ENCODE data around the gene CBY1. TPM values are rescaled to one million over a fixed set of nuclear protein-coding genes. Genes with fewer than 3 reads are reported as not detected.

CBY1 gene
- total RNA-seq, 6 donors from 2014 or later, result 15.8 to 30.3 (median 23.5) TPM

GRCh38 chr22:38707984-38708383 lies 51.5 kb downstream of the CBY1 start:
- Histone ChIP-seq H3K27ac (peak overlapping the region in 2 of 4 donors; percentile 97 to 98), H3K36me3 (peaks cover 0 to 16% (median 6%) of the 10 kb centered on the region in 4 donors), H3K4me3 (no peak overlapping the region), H3K9me3 (no peaks in the 10 kb centered on the region), H3K27me3 (no peaks in the 10 kb centered on the region), H3K4me1 (peaks cover 35 to 51% (median 41%) of the 10 kb centered on the region in 4 donors)
- WGBS, 2 donors, result 86 to 88% methylated on average over 3 of the region's 3 CpGs
- ATAC-seq (ENCODE audit: low FRiP score in 2 of 2), result no peak
- TF ChIP-seq EP300 (IDR thresholded peaks at IDR 0.05), result no peak
- no peak for TF ChIP-seq CTCF (IDR thresholded peaks at IDR 0.05)
- DNase-seq, result no peak

DNA sequence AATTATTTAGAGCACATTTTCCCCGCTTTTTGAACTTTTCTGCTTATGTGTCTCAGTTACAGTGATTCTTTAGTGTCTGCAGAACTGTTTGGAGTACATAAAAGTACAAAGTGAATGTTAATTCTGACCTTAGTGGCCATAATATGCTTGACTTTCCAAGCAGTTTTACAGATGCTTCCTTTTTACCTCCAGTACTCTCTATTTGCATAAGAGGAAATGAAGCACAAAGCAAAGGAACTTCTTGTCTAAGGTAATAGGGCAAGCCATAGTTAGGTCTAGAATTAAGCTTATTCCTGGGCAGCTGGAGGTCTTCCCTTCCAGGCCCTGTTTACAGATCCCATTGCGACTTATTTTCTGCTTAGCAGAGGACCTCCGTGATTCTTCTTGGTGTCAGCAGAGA lies 52.9 kb downstream of the CBY1 start:
- Histone ChIP-seq H3K36me3 (peaks cover 0 to 16% (median 6%) of the 10 kb centered on the region in 4 donors), H3K27me3 (no peaks in the 10 kb centered on the region), H3K27ac (no peak overlapping the region), H3K4me1 (peaks cover 49 to 64% (median 52%) of the 10 kb centered on the region in 4 donors), H3K4me3 (no peak overlapping the region), H3K9me3 (no peaks in the 10 kb centered on the region)
- ATAC-seq (ENCODE audit: low FRiP score in 2 of 2) (no peak), DNase-seq (no peak)
- 81 to 93% methylated on average over 3 of the region's 3 CpGs for WGBS, 2 donors
- TF ChIP-seq POLR2A (IDR thresholded peaks at IDR 0.05) (no peak), POLR2AphosphoS5 (IDR thresholded peaks at IDR 0.05) (no peak), EP300 (IDR thresholded peaks at IDR 0.05) (no peak), CTCF (IDR thresholded peaks at IDR 0.05) (no peak)

GRCh38 chr22:38710351-38710750 lies 53.9 kb downstream of the CBY1 start:
- H3K27ac ChIP-seq, result no peak overlapping the region
- no peak for TF ChIP-seq POLR2AphosphoS5 (IDR thresholded peaks at IDR 0.05)
- TF ChIP-seq EP300 (IDR thresholded peaks at IDR 0.05), result no peak
- no peak for TF ChIP-seq POLR2A (IDR thresholded peaks at IDR 0.05)
- TF ChIP-seq CTCF (IDR thresholded peaks at IDR 0.05), result no peak
- whole genome bisulfite sequencing, 2 donors, result 90 to 93% methylated on average over 3 of the region's 3 CpGs
- no peak for ATAC-seq (ENCODE audit: low FRiP score in 2 of 2)
- no peaks in the 10 kb centered on the region for H3K9me3 ChIP-seq
- H3K36me3 ChIP-seq, result peaks cover 0 to 19% (median 6%) of the 10 kb centered on the region in 4 donors
- H3K27me3 ChIP-seq, result no peaks in the 10 kb centered on the region
- peaks cover 52 to 68% (median 56%) of the 10 kb centered on the region in 4 donors for H3K4me1 ChIP-seq
- DNase-seq, result no peak
- H3K4me3 ChIP-seq, result no peak overlapping the region

GRCh38 chr22:38710866-38711265 lies 54.4 kb downstream of the CBY1 start:
- WGBS, 2 donors, result 73 to 83% methylated on average over 3 of the region's 3 CpGs
- Histone ChIP-seq H3K27ac (no peak overlapping the region), H3K27me3 (no peaks in the 10 kb centered on the region), H3K4me3 (no peak overlapping the region), H3K36me3 (peaks cover 0 to 24% (median 10%) of the 10 kb centered on the region in 4 donors), H3K9me3 (no peaks in the 10 kb centered on the region), H3K4me1 (peaks cover 54 to 73% (median 57%) of the 10 kb centered on the region in 4 donors)
- TF ChIP-seq EP300 (IDR thresholded peaks at IDR 0.05) (no peak), POLR2A (IDR thresholded peaks at IDR 0.05) (no peak), CTCF (IDR thresholded peaks at IDR 0.05) (no peak), POLR2AphosphoS5 (IDR thresholded peaks at IDR 0.05) (no peak)
- ATAC-seq (ENCODE audit: low FRiP score in 2 of 2) (no peak), DNase-seq (no peak)

DNA sequence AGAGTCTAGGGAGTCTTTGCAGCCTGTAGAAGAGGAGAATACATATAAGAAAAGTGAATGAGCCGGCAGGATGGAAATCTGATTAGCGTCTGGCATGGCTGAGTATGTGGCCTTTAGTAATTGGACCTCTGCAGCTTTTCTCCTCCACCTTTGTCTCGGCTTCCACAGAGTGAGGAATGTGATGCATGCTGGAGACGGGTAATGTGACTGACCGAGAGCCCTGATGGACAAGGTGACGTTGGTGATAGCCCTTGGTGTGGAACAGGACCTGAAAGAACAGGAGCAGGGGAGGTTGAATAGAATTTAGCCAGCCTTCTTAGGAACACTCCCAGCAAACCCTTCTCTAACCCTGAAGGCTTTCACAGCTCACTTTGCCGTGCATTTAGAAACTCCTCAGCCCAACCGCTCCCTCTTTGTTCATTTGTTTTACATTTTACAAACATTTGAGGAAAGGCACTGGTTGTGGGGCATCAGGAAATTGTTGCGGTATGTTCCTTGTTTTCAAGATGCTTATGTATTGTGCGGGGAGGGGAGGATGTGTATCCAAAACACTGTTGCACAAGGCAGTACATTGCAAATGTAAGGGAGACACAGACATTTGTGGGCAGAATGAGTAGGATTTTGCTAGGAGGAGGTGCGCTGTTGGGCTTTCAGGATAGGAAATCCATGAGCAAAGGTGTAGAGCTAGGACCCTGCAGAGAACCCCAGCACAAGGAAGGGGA lies 56.2 kb downstream of the CBY1 start:
- Histone ChIP-seq H3K36me3 (peaks cover 13 to 42% (median 27%) of the 10 kb centered on the region in 4 donors), H3K27me3 (no peaks in the 10 kb centered on the region), H3K4me1 (peaks cover 47 to 64% (median 48%) of the 10 kb centered on the region in 4 donors), H3K27ac (no peak overlapping the region), H3K4me3 (no peak overlapping the region), H3K9me3 (no peaks in the 10 kb centered on the region)
- TF ChIP-seq EP300 (IDR thresholded peaks at IDR 0.05) (no peak), CTCF (IDR thresholded peaks at IDR 0.05) (no peak), POLR2AphosphoS5 (IDR thresholded peaks at IDR 0.05) (no peak)
- no peak for DNase-seq
- ATAC-seq (ENCODE audit: low FRiP score in 2 of 2), result no peak
- 78 to 79% methylated on average over 11 of the region's 11 CpGs for WGBS, 2 donors
